Panc1 (cell line): Measurements from ENCODE around the gene RNASE11.
"Not testable (repeated sequence)": the region's sequence is repeated elsewhere in the genome, so short reads cannot be mapped to it uniquely, and the experiment has no call there.

Experiments used
- CTCF ChIP-seq: fragments of 450-650 bp; IDR thresholded peaks from 2 replicates; pipeline ENCODE4 v1.5.1; 2017; ENCODE audit warnings: mild to moderate bottlenecking
- POLR2AphosphoS5 ChIP-seq: IDR thresholded peaks from 2 replicates; pipeline ENCODE4 v1.6.1; 2012; ENCODE audit warnings: mild to moderate bottlenecking, low read depth, low read length, moderate library complexity
- REST ChIP-seq, 2 experiments: IDR thresholded peaks; 2 replicates each; pipeline ENCODE4 v1.6.1; 2011 to 2012; ENCODE audit warnings: low read depth in 2 of 2, control low read depth in 1 of 2, low read length in 1 of 2, mild to moderate bottlenecking in 1 of 2, moderate library complexity in 1 of 2; ENCODE audit not compliant: insufficient read depth in 1 of 2
- SIN3A ChIP-seq: IDR thresholded peaks from 2 replicates; pipeline ENCODE4 v1.6.1; 2012; ENCODE audit warnings: low read depth, mild to moderate bottlenecking, low read length, moderate library complexity, borderline replicate concordance; ENCODE audit not compliant: insufficient read depth
- TCF7L2 ChIP-seq: IDR thresholded peaks from 2 replicates; pipeline ENCODE4 v1.6.1; 2011; ENCODE audit warnings: mild to moderate bottlenecking, low read depth, low read length, inconsistent platforms

- TF ChIP-seq CTCF; REST (IDR thresholded peaks at IDR 0.05; ENCODE audit: insufficient read depth in 1 of 2, low read depth in 2 of 2, low read length in 1 of 2); POLR2AphosphoS5; TCF7L2; SIN3A: not testable (repeated sequence)
Measured at GRCh38 chr14:20595726-20596125, 7.9 kb upstream of the RNASE11 start.
